Measurements from ENCODE around the gene BROX. TPM values are rescaled to one million over a fixed set of nuclear protein-coding genes. Genes with fewer than 3 reads are reported as not detected.

BROX gene
- polyA plus RNA-seq, 1 of the 3 experiments (the other 2 are of a cell fraction), result 3.8 TPM

DNA sequence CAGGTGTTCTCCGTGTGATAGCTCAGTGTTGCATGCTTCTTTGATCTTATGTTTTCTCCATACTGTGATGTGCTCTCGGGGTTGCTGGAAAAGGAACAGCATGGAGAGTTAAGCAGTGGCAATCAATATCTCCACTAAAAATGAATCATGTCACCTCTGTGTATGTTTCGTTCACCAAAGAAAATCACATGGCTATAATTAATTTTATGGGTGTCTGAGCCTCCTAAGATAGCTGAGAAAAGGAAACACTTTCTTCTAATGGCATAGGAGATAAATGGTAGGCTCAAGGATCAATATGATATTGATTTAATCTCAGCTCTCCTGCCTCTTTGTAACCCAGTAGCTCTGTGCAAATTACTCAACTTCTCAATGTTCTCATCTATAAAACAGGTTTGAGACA lies 38.9 kb downstream of the BROX start:
- Histone ChIP-seq H3K27ac (ENCODE audit: low read depth in 2 of 2, low read length in 1 of 2) (no peak overlapping the region), H4K20me1 (ENCODE audit: insufficient read depth) (no peaks in the 10 kb centered on the region), H3F3A (replicated peaks; ENCODE audit: insufficient read depth) (peaks cover 7% of the 10 kb centered on the region), H3K27me3 (ENCODE audit: insufficient read depth) (no peaks in the 10 kb centered on the region), H3K9ac (no peak overlapping the region), H3K4me2 (no peak overlapping the region), H3K4me1 (ENCODE audit: control insufficient read depth in 1 of 2, insufficient read depth in 2 of 2, low read depth in 1 of 2, low read length in 1 of 2) (peaks cover 0 to 3% of the 10 kb centered on the region in 2 experiments; a peak in 1 of 4 replicates), H3K9me2 (no peaks in the 10 kb centered on the region), H3K9me3 (no peaks in the 10 kb centered on the region), H3K4me3 (ENCODE audit: low read depth in 2 of 2, low read length in 1 of 2) (no peak overlapping the region), H3K36me3 (replicated peaks in 1 of 2; ENCODE audit: control insufficient read depth in 1 of 2, insufficient read depth in 2 of 2, low read length in 1 of 2) (no peaks in the 10 kb centered on the region), H3K79me2 (ENCODE audit: insufficient read depth) (no peaks in the 10 kb centered on the region), H2AFZ (ENCODE audit: low read depth) (no peak overlapping the region)
- WGBS (ENCODE audit: low lambda C conversion rate), result 49% methylated on average over 3 of the region's 3 CpGs
- POLR2A ChIA-PET, result no interaction called here
- no peak for TF ChIP-seq REST (IDR thresholded peaks at IDR 0.05; ENCODE audit: low read depth, low read length)
- TF ChIP-seq RAD21 (IDR thresholded peaks at IDR 0.05; ENCODE audit: low read length), result no peak
- TF ChIP-seq, protein P1, sequence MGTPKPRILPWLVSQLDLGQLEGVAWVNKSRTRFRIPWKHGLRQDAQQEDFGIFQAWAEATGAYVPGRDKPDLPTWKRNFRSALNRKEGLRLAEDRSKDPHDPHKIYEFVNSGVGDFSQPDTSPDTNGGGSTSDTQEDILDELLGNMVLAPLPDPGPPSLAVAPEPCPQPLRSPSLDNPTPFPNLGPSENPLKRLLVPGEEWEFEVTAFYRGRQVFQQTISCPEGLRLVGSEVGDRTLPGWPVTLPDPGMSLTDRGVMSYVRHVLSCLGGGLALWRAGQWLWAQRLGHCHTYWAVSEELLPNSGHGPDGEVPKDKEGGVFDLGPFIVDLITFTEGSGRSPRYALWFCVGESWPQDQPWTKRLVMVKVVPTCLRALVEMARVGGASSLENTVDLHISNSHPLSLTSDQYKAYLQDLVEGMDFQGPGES (IDR thresholded peaks at IDR 0.05; ENCODE audit: low read depth, low read length), result no peak
- TF ChIP-seq GATA2 (CRISPR knock-in tag; IDR thresholded peaks at IDR 0.05), result no peak
- TF ChIP-seq NRF1 (IDR thresholded peaks at IDR 0.05; ENCODE audit: low read depth, low read length), result no peak
- TF ChIP-seq CTCF (IDR thresholded peaks at IDR 0.05), result no peak
- TF ChIP-seq SMC3 (IDR thresholded peaks at IDR 0.05; ENCODE audit: low read depth, low read length), result no peak
- no peak for TF ChIP-seq JUND (IDR thresholded peaks at IDR 0.05)
- TF ChIP-seq TAF1 (IDR thresholded peaks at IDR 0.05; ENCODE audit: borderline replicate concordance, low read depth, low read length), result no peak
- TF ChIP-seq MXI1 (IDR thresholded peaks at IDR 0.05; ENCODE audit: low read depth, low read length), result no peak
- no peak for TF ChIP-seq ELF1 (IDR thresholded peaks at IDR 0.05)
- TF ChIP-seq NFIC (IDR thresholded peaks at IDR 0.05; ENCODE audit: borderline replicate concordance), result no peak
- TF ChIP-seq MEF2A (IDR thresholded peaks at IDR 0.05; ENCODE audit: borderline replicate concordance, low read depth), result no peak
- no peak for DNase-seq
- CTCF ChIA-PET, result interaction anchor here (0.8 to 2.6 kb wide), 6 partner anchors 11 to 382 kb away, joined by 3 to 11 read pairs (median 7); no protein-coding TSS in a partner anchor

All from SK-N-SH (cell line).